Mesothelial cell of epicardium (in vitro differentiated cells): ENCODE measurements around the gene MARS1. TPM values are rescaled to one million over a fixed set of nuclear protein-coding genes. Genes with fewer than 3 reads are reported as not detected.

Source experiments
- DNase-seq, 2 experiments: peaks; one replicate each; pipeline ENCODE4 v3.0.0; 2021; ENCODE audit warnings: low spot score in 2 of 2; ENCODE audit not compliant: unreplicated experiment in 2 of 2
- H3K27ac Mint-ChIP-seq: 2 replicates; pipeline ENCODE4 v1.8.0; 2021; ENCODE audit warnings: mixed read lengths
- H3K27me3 Mint-ChIP-seq: 2 replicates; pipeline ENCODE4 v1.8.0; 2021; ENCODE audit warnings: low read depth, mixed read lengths
- H3K36me3 Mint-ChIP-seq: 2 replicates; pipeline ENCODE4 v1.8.0; 2021; ENCODE audit warnings: mixed read lengths
- H3K4me1 Mint-ChIP-seq: 2 replicates; pipeline ENCODE4 v1.8.0; 2021; ENCODE audit warnings: mixed read lengths
- H3K4me3 Mint-ChIP-seq: 2 replicates; pipeline ENCODE4 v1.8.0; 2021; ENCODE audit warnings: mild to moderate bottlenecking, moderate library complexity, mixed read lengths
- H3K9me3 Mint-ChIP-seq: 2 replicates; pipeline ENCODE4 v1.8.0; 2021; ENCODE audit warnings: mixed read lengths
- total RNA-seq: library from RNA; stranded (reverse); gene quantifications from 3 replicates; pipeline ENCODE4 v1.2.1, GENCODE V29; 2021
- TF ChIP-seq, protein P1 (sequence below): fragments of 200-600 bp; sonication (generic); IDR thresholded peaks from one replicate; pipeline ENCODE4 v1.5.0; 2021; ENCODE audit warnings: antibody characterized with exemption; ENCODE audit not compliant: unreplicated experiment

Gene MARS1
- total RNA-seq, 1 donor from 2014 or later, result 177 TPM

DNA sequence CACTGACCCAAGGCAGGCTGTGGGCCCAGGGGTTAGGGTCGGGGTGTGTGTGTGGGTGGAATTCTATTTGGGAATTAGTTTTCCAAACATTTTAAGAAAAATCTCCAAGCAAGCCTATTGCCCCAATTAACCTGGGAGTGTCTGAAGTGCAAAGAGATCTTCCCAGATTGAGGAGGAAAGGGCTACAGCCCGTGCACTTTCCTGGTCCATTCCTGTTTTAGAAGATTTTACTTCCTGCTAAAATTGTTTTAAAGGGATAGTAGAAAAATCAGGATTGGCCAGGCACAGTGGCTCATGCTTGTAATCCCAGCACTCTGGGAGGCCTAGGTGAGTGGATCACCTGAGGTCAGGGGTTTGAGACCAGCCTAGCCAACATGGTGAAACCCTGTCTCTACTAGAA, 53.8 kb downstream of the MARS1 start:
- Mint-ChIP-seq H3K27me3 (no peaks in the 10 kb centered on the region), H3K36me3 (peaks cover 19% of the 10 kb centered on the region), H3K9me3 (no peaks in the 10 kb centered on the region), H3K4me3 (no peak overlapping the region), H3K27ac (no peak overlapping the region), H3K4me1 (peaks cover 22% of the 10 kb centered on the region)
- DNase-seq, result no peak
- TF ChIP-seq, protein P1, sequence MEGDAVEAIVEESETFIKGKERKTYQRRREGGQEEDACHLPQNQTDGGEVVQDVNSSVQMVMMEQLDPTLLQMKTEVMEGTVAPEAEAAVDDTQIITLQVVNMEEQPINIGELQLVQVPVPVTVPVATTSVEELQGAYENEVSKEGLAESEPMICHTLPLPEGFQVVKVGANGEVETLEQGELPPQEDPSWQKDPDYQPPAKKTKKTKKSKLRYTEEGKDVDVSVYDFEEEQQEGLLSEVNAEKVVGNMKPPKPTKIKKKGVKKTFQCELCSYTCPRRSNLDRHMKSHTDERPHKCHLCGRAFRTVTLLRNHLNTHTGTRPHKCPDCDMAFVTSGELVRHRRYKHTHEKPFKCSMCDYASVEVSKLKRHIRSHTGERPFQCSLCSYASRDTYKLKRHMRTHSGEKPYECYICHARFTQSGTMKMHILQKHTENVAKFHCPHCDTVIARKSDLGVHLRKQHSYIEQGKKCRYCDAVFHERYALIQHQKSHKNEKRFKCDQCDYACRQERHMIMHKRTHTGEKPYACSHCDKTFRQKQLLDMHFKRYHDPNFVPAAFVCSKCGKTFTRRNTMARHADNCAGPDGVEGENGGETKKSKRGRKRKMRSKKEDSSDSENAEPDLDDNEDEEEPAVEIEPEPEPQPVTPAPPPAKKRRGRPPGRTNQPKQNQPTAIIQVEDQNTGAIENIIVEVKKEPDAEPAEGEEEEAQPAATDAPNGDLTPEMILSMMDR, result no peak

DNA sequence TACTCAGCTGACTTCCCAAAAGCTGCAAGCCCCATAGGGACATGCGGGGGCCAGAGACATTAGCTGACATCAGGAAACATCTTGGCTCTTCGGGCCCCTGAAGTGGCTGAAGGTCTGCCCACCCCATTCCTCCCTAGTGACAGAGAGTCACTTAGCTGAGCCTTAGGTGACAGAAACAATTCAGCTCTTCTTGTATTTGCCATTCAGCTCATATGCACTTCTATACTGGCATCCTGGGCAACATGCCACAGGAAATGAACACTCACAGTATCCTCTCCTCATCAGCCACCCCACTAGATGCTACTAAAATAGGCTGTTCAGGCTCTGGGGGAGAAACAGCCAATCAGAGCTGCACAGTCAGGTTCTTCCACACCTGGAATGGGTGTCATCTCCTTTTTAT, 55.7 kb downstream of the MARS1 start:
- no peaks in the 10 kb centered on the region for H3K9me3 Mint-ChIP-seq
- H3K4me1 Mint-ChIP-seq, result peaks cover 22% of the 10 kb centered on the region
- no peak overlapping the region for H3K27ac Mint-ChIP-seq
- peaks cover 13% of the 10 kb centered on the region for H3K36me3 Mint-ChIP-seq
- peaks cover 16% of the 10 kb centered on the region for H3K27me3 Mint-ChIP-seq
- TF ChIP-seq, protein P1, result no peak
- DNase-seq, result no peak
- H3K4me3 Mint-ChIP-seq, result no peak overlapping the region

DNA sequence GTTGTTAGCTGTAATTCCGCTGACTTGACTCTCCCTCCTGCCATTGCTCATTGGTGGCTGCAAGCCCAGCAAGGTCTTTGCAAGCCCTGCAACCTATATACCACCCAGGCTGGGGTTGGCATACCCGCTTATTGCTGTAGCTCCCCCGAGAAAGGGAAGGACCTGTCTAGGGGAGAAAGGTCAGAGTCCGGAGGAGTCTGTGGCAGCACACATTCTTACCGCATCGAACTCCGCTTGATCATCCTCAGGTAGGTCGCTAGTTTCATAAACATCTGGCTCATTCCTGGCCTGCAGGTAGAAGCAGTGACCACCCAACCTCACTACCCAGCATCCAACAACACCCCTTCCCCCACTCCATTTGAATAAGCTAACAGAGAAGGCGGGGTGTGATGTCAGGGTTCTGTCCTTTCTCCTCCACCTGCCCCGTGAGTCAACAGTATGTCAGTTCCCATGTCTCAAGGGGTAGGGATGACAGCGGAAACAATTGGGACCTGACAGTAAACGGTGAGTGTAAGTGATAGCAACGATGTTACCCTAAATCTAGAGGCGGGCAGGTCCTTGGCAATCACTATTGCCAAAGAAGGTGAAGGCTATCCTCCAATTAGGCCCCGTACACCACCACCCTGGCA, 58.1 kb downstream of the MARS1 start:
- H3K36me3 Mint-ChIP-seq, result peaks cover 4% of the 10 kb centered on the region
- no peaks in the 10 kb centered on the region for H3K9me3 Mint-ChIP-seq
- peak overlapping the region; percentile 96 for H3K27ac Mint-ChIP-seq
- H3K27me3 Mint-ChIP-seq, result peaks cover 39% of the 10 kb centered on the region
- TF ChIP-seq, protein P1, result no peak
- peaks cover 20% of the 10 kb centered on the region for H3K4me1 Mint-ChIP-seq
- peak overlapping the region; percentile 98 for H3K4me3 Mint-ChIP-seq
- DNase-seq, result no peak

DNA sequence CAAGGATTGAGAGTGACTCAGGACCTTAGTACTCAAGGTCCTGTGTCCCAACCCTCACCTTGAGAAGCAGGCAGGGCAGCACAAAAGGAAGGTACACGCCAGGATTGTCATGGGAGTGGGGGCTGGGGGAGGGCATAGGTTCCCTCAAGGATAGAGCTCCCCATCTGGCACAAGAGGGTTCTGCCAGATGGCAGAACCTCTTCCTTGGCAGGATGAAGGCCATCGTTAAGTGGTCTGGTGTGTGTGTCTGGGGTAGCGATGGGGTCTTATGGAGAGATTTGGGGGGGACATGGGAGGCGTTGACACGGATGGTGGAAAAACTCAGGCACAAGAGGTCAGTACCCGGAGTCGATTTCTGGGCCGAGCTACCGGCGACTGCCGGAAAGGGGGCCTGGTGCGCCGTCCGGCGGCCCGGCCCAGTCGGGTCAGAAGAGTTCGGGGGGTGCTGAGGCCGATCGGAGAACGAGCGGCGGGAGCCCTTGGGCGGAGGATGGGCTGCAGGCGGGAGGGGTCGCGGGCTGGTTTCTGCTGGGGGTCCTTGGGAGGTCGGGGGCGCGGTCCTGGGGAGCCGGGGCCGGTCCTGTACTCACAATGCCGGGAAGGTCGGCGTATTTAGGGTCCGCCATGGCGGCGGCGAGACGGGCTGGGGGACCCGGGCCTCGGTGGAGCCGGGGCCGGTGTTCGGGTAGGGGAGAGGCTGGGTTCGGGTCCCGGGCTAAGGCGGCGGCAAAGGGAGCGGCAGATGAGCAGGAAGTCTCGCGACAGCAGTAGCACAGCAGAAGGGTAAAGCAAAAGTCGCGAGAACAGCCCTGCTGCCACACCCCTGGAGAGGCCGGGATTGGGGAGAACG, 58.8 kb downstream of the MARS1 start, which contains the start of gene DCTN2:
DCTN2 (minus strand) TSS at position 755 of the 850 bp plus-strand sequence; CDS start at position 626, 129 bp downstream.
- TF ChIP-seq, protein P1, result no peak
- peak; percentile 83 to 92 for DNase-seq
- H3K27me3 Mint-ChIP-seq, result peaks cover 46% of the 10 kb centered on the region
- no peaks in the 10 kb centered on the region for H3K9me3 Mint-ChIP-seq
- H3K4me1 Mint-ChIP-seq, result peaks cover 16% of the 10 kb centered on the region
- H3K4me3 Mint-ChIP-seq, result peak within 1 kb of the TSS; percentile 98
- H3K27ac Mint-ChIP-seq, result peak within 1 kb of the TSS; percentile 96
- peaks cover 4% of the 10 kb centered on the region for H3K36me3 Mint-ChIP-seq

DNA sequence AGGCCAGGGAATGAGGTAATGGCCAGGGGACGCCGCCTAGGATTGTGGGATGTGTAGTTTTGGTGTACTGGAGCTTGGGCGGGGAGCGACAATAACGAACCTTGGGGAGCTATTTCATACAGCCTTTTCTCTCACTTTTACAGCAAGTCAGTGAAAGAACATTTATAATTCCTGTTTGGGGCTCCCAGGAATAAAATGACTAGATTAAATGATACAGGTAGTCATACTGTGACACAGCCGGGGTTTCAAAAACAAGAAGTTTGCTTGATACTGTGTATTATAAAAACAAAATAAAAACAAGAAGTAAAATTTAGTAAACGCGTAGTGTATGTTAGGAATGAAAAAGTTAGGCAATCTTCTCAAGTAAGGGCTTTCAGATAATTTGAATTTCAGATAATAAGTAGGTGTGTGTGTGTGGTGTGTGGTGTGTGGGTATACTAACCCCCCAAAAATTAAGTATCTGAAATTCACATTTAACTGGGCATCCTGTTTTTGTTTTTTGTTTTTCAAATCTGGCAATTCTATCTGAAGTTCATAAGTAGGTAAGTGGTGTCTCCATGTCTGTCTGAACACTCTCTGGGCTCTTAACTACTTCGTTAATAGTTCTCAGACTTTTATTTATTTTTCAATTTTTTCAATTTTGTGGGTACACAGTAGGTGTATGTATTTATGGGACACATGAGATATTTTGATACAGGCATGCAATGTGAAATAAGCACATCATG, 59.6 kb downstream of the MARS1 start:
- H3K36me3 Mint-ChIP-seq, result peaks cover 4% of the 10 kb centered on the region
- peaks cover 16% of the 10 kb centered on the region for H3K4me1 Mint-ChIP-seq
- peaks cover 54% of the 10 kb centered on the region for H3K27me3 Mint-ChIP-seq
- no peak overlapping the region for H3K27ac Mint-ChIP-seq
- no peak for DNase-seq
- TF ChIP-seq, protein P1, result no peak
- H3K9me3 Mint-ChIP-seq, result no peaks in the 10 kb centered on the region
- H3K4me3 Mint-ChIP-seq, result peak overlapping the region; percentile 98
